A549 (cell line): ENCODE results near the gene PDS5A. TPM values are rescaled to one million over a fixed set of nuclear protein-coding genes. Genes with fewer than 3 reads are reported as not detected.

Experiments
- ATAC-seq, 2 experiments: fragments of 200-7000 bp in 1 of 2; fragments of >200 bp in 1 of 2; cut with Nextera tagmentation in 1 of 2; cut with Tn5 transposase in 1 of 2; 3 replicates each; pipeline versions ENCODE4 v1.8.0 to v1.9.1; 2018 to 2020; ENCODE audit warnings: mild to moderate bottlenecking in 1 of 2, moderate library complexity in 1 of 2
- CTCF ChIA-PET: fragments of 300-600 bp; sonication (Branson Sonifier 250); formaldehyde crosslinking; extraction: SDS; loops from one replicate; lab custom pipeline; 2021; ENCODE audit warnings: antibody characterized with exemption, inconsistent platforms; lab: Yijun Ruan, JAX
- POLR2A ChIA-PET: fragments of 350-600 bp; formaldehyde crosslinking; extraction: SDS; loops from one replicate; lab custom pipeline; 2021; ENCODE audit warnings: antibody characterized with exemption, inconsistent platforms; lab: Yijun Ruan, JAX
- DNase-seq, 2 experiments: peaks; one replicate each; pipeline versions ENCODE4 v3.0.0 to v3.0.0-alpha.2; 2011 to 2016; ENCODE audit warnings: low read depth in 1 of 2, low spot score in 1 of 2
- FAIRE-seq: peaks from 2 replicates; lab custom pipeline; 2011; peaks lifted over from hg19 to GRCh38; lab: Jason Lieb, UNC
- H3K27ac ChIP-seq, 2 experiments: fragments of >200 bp; sonication (Bioruptor Twin); formaldehyde crosslinking; 3 replicates each; pipeline ENCODE4 v1.5.1; 2016 to 2017
- H3K4me1 ChIP-seq: fragments of >200 bp; sonication (Bioruptor Twin); formaldehyde crosslinking; 3 replicates; pipeline ENCODE4 v1.6.1; 2016
- H3K4me2 ChIP-seq: fragments of >200 bp; sonication (Bioruptor Twin); formaldehyde crosslinking; 3 replicates; pipeline ENCODE4 v1.6.1; 2016
- H3K4me3 ChIP-seq: fragments of >200 bp; sonication (Bioruptor Twin); formaldehyde crosslinking; 3 replicates; pipeline ENCODE4 v1.5.1; 2016
- H3K9me3 ChIP-seq: fragments of >200 bp; sonication (Bioruptor Twin); formaldehyde crosslinking; 3 replicates; pipeline ENCODE4 v1.6.1; 2016
- CBX2 ChIP-seq: fragments of 200-600 bp; sonication (generic); IDR thresholded peaks from 2 replicates; pipeline ENCODE4 v1.6.1; 2016; ENCODE audit warnings: low read depth, mild to moderate bottlenecking, borderline replicate concordance
- CHD2 ChIP-seq: fragments of 150-350 bp; IDR thresholded peaks from 2 replicates; pipeline ENCODE4 v1.6.1; 2014; ENCODE audit warnings: low read length; ENCODE audit not compliant: partially characterized antibody
- CHD4 ChIP-seq: fragments of 200-600 bp; sonication (generic); IDR thresholded peaks from 2 replicates; pipeline ENCODE4 v1.6.1; 2016; ENCODE audit warnings: antibody characterized with exemption, mild to moderate bottlenecking, borderline replicate concordance
- EP300 ChIP-seq, 2 experiments: fragments of >200 bp; sonication (Bioruptor Twin); formaldehyde crosslinking; IDR thresholded peaks; 2 replicates in 1 of 2; 3 replicates in 1 of 2; pipeline ENCODE4 v1.6.1; 2016 to 2017
- FOSL2 ChIP-seq, 2 experiments: fragments of 450-650 bp in 1 of 2; fragments of >200 bp in 1 of 2; sonication (Bioruptor Twin) in 1 of 2; formaldehyde crosslinking; IDR thresholded peaks; 2 replicates each; pipeline versions ENCODE4 v1.5.0 to v1.6.1; 2016 to 2020; ENCODE audit warnings: mild to moderate bottlenecking in 1 of 2, moderate library complexity in 1 of 2
- HDAC2 ChIP-seq: fragments of 200-600 bp; sonication (generic); IDR thresholded peaks from 2 replicates; pipeline ENCODE4 v1.6.1; 2016
- HOXB13 ChIP-seq: fragments of 250-450 bp; sonication (Bioruptor Pico); IDR thresholded peaks from 2 replicates; pipeline ENCODE4 v1.5.0; 2020; ENCODE audit warnings: low read depth, mild to moderate bottlenecking, moderate library complexity
- JUNB ChIP-seq: fragments of >200 bp; sonication (Bioruptor Twin); formaldehyde crosslinking; IDR thresholded peaks from 2 replicates; pipeline ENCODE4 v1.6.1; 2016
- NPAS2 ChIP-seq: fragments of 250-450 bp; sonication (Bioruptor Pico); IDR thresholded peaks from 2 replicates; pipeline ENCODE4 v1.8.0; 2022; ENCODE audit warnings: mild to moderate bottlenecking, moderate library complexity, borderline replicate concordance
- RFX5 ChIP-seq: fragments of 450-650 bp; IDR thresholded peaks from 2 replicates; pipeline ENCODE4 v1.7.1; 2014; ENCODE audit warnings: antibody characterized with exemption, mild to moderate bottlenecking, moderate library complexity
- SMC3 ChIP-seq: fragments of >200 bp; sonication (Bioruptor Twin); formaldehyde crosslinking; IDR thresholded peaks from 3 replicates; pipeline ENCODE4 v1.6.1; 2018; ENCODE audit warnings: inconsistent platforms
- ZNF302 ChIP-seq: fragments of 250-450 bp; sonication (Bioruptor Pico); IDR thresholded peaks from 2 replicates; pipeline ENCODE4 v1.9.0; 2021; ENCODE audit warnings: inconsistent platforms, mild to moderate bottlenecking, moderate library complexity
- WGBS: methylation state at CpG from one replicate; pipeline ENCODE4 v1.1.6; 2017; ENCODE audit errors: missing lambda C conversion rate; 5-methylcytosine and 5-hydroxymethylcytosine counted together
- polyA plus RNA-seq, 4 experiments: library from polyadenylated mRNA; depleted of rRNA in 3 of 4; stranded (reverse); fragments of >200 nt; fragmentation: RNase III in 1 of 4; extraction: RNeasy Plus Mini Kit Qiagen cat#74134 plus additional on column Dnase treatment in 1 of 4; gene quantifications; 2 replicates in 3 of 4; 3 replicates in 1 of 4; pipeline ENCODE4 v1.2.3, GENCODE V29; 2011 to 2017
- TF ChIP-seq, protein P1 (sequence below): fragments of 200-600 bp; sonication (generic); IDR thresholded peaks from 2 replicates; pipeline ENCODE4 v1.6.1; 2016; ENCODE audit warnings: antibody characterized with exemption, mild to moderate bottlenecking, moderate library complexity
- TF ChIP-seq, protein P2 (sequence below): fragments of >200 bp; sonication (Bioruptor Twin); formaldehyde crosslinking; IDR thresholded peaks from 3 replicates; pipeline ENCODE4 v1.6.1; 2016
- TF ChIP-seq, protein P3 (sequence below): fragments of 450-650 bp; IDR thresholded peaks from 2 replicates; pipeline ENCODE4 v1.6.1; 2014; ENCODE audit warnings: antibody characterized with exemption
- TF ChIP-seq, protein P4 (sequence below): fragments of >200 bp; sonication (Bioruptor Twin); formaldehyde crosslinking; IDR thresholded peaks from 3 replicates; pipeline ENCODE4 v1.5.1; 2016
- TF ChIP-seq, protein P5 (sequence below): fragments of >200 bp; sonication (Bioruptor Twin); formaldehyde crosslinking; IDR thresholded peaks from 2 replicates; pipeline ENCODE4 v1.6.1; 2016
- TF ChIP-seq, protein P6 (sequence below): fragments of 150-350 bp; IDR thresholded peaks from 2 replicates; pipeline ENCODE4 v1.6.1; 2014; ENCODE audit warnings: low read depth, mild to moderate bottlenecking, low read length
- TF ChIP-seq, protein P7 (sequence below): IDR thresholded peaks from 2 replicates; pipeline ENCODE4 v1.6.1; 2012
- TF ChIP-seq, protein P8 (sequence below): IDR thresholded peaks from 2 replicates; pipeline ENCODE4 v1.6.1; 2012

Gene PDS5A
- polyA plus RNA-seq, 2 of the 4 experiments (the other 2 are of a cell fraction) = 33.0 to 87.5 TPM

DNA sequence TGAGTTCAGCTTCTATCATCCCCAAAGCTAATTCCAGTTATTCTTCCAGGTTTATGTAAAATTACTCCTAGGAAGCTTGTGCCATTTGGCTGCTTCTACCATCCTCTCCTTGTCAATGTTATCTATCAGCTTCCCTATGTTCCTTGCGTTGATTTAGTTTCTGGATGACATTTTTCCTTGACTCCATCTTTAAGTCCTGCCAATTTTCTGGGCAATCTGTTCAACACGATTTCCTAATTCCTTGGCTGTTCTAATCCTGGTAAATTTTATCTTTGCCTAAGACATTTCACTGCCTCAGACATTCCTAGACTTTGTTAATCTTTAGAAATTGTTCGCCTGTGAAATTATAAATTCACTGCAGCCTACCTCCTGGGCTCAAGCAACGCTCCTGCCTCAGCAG is 125.1 kb downstream of the PDS5A start:
- TF ChIP-seq, protein P1, sequence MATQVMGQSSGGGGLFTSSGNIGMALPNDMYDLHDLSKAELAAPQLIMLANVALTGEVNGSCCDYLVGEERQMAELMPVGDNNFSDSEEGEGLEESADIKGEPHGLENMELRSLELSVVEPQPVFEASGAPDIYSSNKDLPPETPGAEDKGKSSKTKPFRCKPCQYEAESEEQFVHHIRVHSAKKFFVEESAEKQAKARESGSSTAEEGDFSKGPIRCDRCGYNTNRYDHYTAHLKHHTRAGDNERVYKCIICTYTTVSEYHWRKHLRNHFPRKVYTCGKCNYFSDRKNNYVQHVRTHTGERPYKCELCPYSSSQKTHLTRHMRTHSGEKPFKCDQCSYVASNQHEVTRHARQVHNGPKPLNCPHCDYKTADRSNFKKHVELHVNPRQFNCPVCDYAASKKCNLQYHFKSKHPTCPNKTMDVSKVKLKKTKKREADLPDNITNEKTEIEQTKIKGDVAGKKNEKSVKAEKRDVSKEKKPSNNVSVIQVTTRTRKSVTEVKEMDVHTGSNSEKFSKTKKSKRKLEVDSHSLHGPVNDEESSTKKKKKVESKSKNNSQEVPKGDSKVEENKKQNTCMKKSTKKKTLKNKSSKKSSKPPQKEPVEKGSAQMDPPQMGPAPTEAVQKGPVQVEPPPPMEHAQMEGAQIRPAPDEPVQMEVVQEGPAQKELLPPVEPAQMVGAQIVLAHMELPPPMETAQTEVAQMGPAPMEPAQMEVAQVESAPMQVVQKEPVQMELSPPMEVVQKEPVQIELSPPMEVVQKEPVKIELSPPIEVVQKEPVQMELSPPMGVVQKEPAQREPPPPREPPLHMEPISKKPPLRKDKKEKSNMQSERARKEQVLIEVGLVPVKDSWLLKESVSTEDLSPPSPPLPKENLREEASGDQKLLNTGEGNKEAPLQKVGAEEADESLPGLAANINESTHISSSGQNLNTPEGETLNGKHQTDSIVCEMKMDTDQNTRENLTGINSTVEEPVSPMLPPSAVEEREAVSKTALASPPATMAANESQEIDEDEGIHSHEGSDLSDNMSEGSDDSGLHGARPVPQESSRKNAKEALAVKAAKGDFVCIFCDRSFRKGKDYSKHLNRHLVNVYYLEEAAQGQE = no peak
- TF ChIP-seq RFX5 = no peak
- TF ChIP-seq, protein P2, sequence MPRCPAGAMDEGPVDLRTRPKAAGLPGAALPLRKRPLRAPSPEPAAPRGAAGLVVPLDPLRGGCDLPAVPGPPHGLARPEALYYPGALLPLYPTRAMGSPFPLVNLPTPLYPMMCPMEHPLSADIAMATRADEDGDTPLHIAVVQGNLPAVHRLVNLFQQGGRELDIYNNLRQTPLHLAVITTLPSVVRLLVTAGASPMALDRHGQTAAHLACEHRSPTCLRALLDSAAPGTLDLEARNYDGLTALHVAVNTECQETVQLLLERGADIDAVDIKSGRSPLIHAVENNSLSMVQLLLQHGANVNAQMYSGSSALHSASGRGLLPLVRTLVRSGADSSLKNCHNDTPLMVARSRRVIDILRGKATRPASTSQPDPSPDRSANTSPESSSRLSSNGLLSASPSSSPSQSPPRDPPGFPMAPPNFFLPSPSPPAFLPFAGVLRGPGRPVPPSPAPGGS = no peak
- TF ChIP-seq, protein P3, sequence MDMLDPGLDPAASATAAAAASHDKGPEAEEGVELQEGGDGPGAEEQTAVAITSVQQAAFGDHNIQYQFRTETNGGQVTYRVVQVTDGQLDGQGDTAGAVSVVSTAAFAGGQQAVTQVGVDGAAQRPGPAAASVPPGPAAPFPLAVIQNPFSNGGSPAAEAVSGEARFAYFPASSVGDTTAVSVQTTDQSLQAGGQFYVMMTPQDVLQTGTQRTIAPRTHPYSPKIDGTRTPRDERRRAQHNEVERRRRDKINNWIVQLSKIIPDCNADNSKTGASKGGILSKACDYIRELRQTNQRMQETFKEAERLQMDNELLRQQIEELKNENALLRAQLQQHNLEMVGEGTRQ = no peak
- ATAC-seq = no peak
- ChIA-PET CTCF (interaction anchor here (1.2 kb wide), 1 partner anchor 12 kb away, joined by 4 read pairs; no protein-coding TSS in a partner anchor), POLR2A (no interaction called here)
- no peak overlapping the region for H3K27ac ChIP-seq
- no peak for FAIRE-seq
- WGBS = 69% methylated on average over 4 of the region's 4 CpGs
- H3K4me3 ChIP-seq = no peak overlapping the region
- H3K4me2 ChIP-seq = no peak overlapping the region
- no peak for DNase-seq
- H3K4me1 ChIP-seq = no peaks in the 10 kb centered on the region
- peaks cover 13% of the 10 kb centered on the region; the same call in 2 of the 3 replicates for H3K9me3 ChIP-seq

DNA sequence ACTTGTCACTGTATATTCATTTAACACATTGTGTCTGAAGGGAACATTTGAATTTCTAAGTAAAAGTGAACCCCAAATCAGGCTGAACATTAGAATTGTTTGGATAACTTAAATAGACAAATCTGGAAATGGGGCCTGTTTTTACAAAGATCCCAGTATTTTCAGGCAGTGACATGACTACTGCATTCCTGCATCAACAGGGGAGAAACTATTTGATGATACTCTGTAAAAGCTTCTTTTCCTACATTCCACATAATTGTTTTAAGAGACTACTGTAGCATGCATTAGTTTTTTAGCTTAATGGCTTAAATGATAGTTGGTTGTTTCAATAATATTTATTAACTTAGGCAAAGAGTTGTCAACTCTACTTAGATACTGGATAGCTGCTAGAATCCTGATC is 127.0 kb downstream of the PDS5A start:
- Histone ChIP-seq H3K9me3 (peaks cover 3% of the 10 kb centered on the region; the same call in 1 of the 3 replicates), H3K27ac (no peak overlapping the region), H3K4me2 (no peak overlapping the region), H3K4me3 (no peak overlapping the region), H3K4me1 (peaks cover 16% of the 10 kb centered on the region)
- POLR2A ChIA-PET = no interaction called here
- no peak for DNase-seq
- CTCF ChIA-PET = no interaction called here
- no peak for FAIRE-seq
- ATAC-seq = no peak
- TF ChIP-seq, protein P4, sequence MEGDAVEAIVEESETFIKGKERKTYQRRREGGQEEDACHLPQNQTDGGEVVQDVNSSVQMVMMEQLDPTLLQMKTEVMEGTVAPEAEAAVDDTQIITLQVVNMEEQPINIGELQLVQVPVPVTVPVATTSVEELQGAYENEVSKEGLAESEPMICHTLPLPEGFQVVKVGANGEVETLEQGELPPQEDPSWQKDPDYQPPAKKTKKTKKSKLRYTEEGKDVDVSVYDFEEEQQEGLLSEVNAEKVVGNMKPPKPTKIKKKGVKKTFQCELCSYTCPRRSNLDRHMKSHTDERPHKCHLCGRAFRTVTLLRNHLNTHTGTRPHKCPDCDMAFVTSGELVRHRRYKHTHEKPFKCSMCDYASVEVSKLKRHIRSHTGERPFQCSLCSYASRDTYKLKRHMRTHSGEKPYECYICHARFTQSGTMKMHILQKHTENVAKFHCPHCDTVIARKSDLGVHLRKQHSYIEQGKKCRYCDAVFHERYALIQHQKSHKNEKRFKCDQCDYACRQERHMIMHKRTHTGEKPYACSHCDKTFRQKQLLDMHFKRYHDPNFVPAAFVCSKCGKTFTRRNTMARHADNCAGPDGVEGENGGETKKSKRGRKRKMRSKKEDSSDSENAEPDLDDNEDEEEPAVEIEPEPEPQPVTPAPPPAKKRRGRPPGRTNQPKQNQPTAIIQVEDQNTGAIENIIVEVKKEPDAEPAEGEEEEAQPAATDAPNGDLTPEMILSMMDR = no peak
- TF ChIP-seq NPAS2 (CRISPR knock-in tag) (no peak), JUNB (no peak), ZNF302 (no peak), HDAC2 (no peak), CHD2 (no peak), CBX2 (no peak), CHD4 (no peak), FOSL2 (IDR thresholded peaks at IDR 0.05) (no peak), FOSL2 (CRISPR knock-in tag; IDR thresholded peaks at IDR 0.05) (no peak), SMC3 (no peak), EP300 (IDR thresholded peaks at IDR 0.05) (no peak), HOXB13 (CRISPR knock-in tag) (no peak)
- TF ChIP-seq, protein P5, sequence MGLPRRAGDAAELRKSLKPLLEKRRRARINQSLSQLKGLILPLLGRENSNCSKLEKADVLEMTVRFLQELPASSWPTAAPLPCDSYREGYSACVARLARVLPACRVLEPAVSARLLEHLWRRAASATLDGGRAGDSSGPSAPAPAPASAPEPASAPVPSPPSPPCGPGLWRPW = no peak
- TF ChIP-seq, protein P3 = no peak
- TF ChIP-seq, protein P1 = no peak
- TF ChIP-seq, protein P6, sequence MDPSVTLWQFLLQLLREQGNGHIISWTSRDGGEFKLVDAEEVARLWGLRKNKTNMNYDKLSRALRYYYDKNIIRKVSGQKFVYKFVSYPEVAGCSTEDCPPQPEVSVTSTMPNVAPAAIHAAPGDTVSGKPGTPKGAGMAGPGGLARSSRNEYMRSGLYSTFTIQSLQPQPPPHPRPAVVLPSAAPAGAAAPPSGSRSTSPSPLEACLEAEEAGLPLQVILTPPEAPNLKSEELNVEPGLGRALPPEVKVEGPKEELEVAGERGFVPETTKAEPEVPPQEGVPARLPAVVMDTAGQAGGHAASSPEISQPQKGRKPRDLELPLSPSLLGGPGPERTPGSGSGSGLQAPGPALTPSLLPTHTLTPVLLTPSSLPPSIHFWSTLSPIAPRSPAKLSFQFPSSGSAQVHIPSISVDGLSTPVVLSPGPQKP = no peak
- TF ChIP-seq, protein P7, sequence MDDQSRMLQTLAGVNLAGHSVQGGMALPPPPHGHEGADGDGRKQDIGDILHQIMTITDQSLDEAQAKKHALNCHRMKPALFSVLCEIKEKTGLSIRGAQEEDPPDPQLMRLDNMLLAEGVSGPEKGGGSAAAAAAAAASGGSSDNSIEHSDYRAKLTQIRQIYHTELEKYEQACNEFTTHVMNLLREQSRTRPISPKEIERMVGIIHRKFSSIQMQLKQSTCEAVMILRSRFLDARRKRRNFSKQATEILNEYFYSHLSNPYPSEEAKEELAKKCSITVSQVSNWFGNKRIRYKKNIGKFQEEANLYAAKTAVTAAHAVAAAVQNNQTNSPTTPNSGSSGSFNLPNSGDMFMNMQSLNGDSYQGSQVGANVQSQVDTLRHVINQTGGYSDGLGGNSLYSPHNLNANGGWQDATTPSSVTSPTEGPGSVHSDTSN = no peak
- TF ChIP-seq, protein P8, sequence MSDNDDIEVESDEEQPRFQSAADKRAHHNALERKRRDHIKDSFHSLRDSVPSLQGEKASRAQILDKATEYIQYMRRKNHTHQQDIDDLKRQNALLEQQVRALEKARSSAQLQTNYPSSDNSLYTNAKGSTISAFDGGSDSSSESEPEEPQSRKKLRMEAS = no peak
